H9 (cell line): Measurements from ENCODE around the gene GSX1. TPM values are rescaled to one million over a fixed set of nuclear protein-coding genes. Genes with fewer than 3 reads are reported as not detected.

Experiments used
- DNase-seq: peaks from one replicate; pipeline ENCODE4 v3.0.0-alpha.2; 2017
- H2AFZ ChIP-seq: one replicate; pipeline ENCODE4 v1.6.1; 2013; ENCODE audit warnings: mild to moderate bottlenecking, low read length, control low read depth, moderate library complexity
- H2AK5ac ChIP-seq: 2 replicates; pipeline ENCODE4 v1.6.1; 2013; ENCODE audit warnings: low read length, control low read depth, mixed read lengths; ENCODE audit not compliant: insufficient read length
- H2BK120ac ChIP-seq: one replicate; pipeline ENCODE4 v1.6.1; 2013; ENCODE audit warnings: low read depth, mild to moderate bottlenecking, low read length, control low read depth, inconsistent platforms; ENCODE audit not compliant: poor library complexity, severe bottlenecking
- H2BK12ac ChIP-seq: 2 replicates; pipeline ENCODE4 v1.6.1; 2013; ENCODE audit warnings: low read length, control low read depth, mixed read lengths, low read depth; ENCODE audit not compliant: insufficient read length
- H2BK15ac ChIP-seq: 2 replicates; pipeline ENCODE4 v1.6.1; 2013; ENCODE audit warnings: low read depth, low read length, control low read depth
- H2BK20ac ChIP-seq: one replicate; pipeline ENCODE4 v1.6.1; 2013; ENCODE audit warnings: low read depth, mild to moderate bottlenecking, low read length, control low read depth, inconsistent platforms; ENCODE audit not compliant: poor library complexity, severe bottlenecking
- H2BK5ac ChIP-seq: 2 replicates; pipeline ENCODE4 v1.6.1; 2013; ENCODE audit warnings: low read length, control low read depth, mixed read lengths; ENCODE audit not compliant: insufficient read length
- H3K14ac ChIP-seq: 2 replicates; pipeline ENCODE4 v1.6.1; 2013; ENCODE audit warnings: low read length, control low read depth; ENCODE audit not compliant: insufficient read depth
- H3K18ac ChIP-seq: 2 replicates; pipeline ENCODE4 v1.6.1; 2013; ENCODE audit warnings: low read depth, mild to moderate bottlenecking, mixed read lengths, low read length, control low read depth; ENCODE audit not compliant: insufficient read length
- H3K23ac ChIP-seq: 2 replicates; pipeline ENCODE4 v1.6.1; 2013; ENCODE audit warnings: low read length, control low read depth, mixed read lengths, low read depth; ENCODE audit not compliant: insufficient read length
- H3K23me2 ChIP-seq: 2 replicates; pipeline ENCODE4 v1.6.1; 2013; ENCODE audit warnings: low read depth, mild to moderate bottlenecking, mixed read lengths, low read length, control low read depth; ENCODE audit not compliant: insufficient read length, poor library complexity, severe bottlenecking
- H3K27ac ChIP-seq: 2 replicates; pipeline ENCODE4 v1.5.1; 2013; ENCODE audit warnings: low read length, control low read depth, mixed read lengths, low read depth; ENCODE audit not compliant: insufficient read length
- H3K27me3 ChIP-seq: 2 replicates; pipeline ENCODE4 v1.6.1; 2013; ENCODE audit warnings: low read length, control low read depth, inconsistent platforms; ENCODE audit not compliant: insufficient read depth
- H3K4ac ChIP-seq: 2 replicates; pipeline ENCODE4 v1.6.1; 2013; ENCODE audit warnings: low read depth, mild to moderate bottlenecking, control low read depth, inconsistent platforms, low read length, moderate library complexity
- H3K4me1 ChIP-seq: 2 replicates; pipeline ENCODE4 v1.6.1; 2013; ENCODE audit warnings: low read length, control low read depth, inconsistent platforms; ENCODE audit not compliant: insufficient read depth
- H3K4me2 ChIP-seq: 2 replicates; pipeline ENCODE4 v1.6.1; 2013; ENCODE audit warnings: low read length, control low read depth, mixed read lengths; ENCODE audit not compliant: insufficient read length, insufficient read depth
- H3K56ac ChIP-seq: 2 replicates; pipeline ENCODE4 v1.6.1; 2013; ENCODE audit warnings: low read depth, mild to moderate bottlenecking, mixed read lengths, low read length, control low read depth; ENCODE audit not compliant: insufficient read length
- H3K79me1 ChIP-seq: 2 replicates; pipeline ENCODE4 v1.6.1; 2013; ENCODE audit warnings: low read depth, mild to moderate bottlenecking, moderate library complexity, low read length, control low read depth, inconsistent platforms; ENCODE audit not compliant: insufficient read depth, poor library complexity, severe bottlenecking
- H3K79me2 ChIP-seq: 2 replicates; pipeline ENCODE4 v1.6.1; 2013; ENCODE audit warnings: low read length, control low read depth, inconsistent platforms; ENCODE audit not compliant: insufficient read depth
- H3K9ac ChIP-seq: 2 replicates; pipeline ENCODE4 v1.6.1; 2013; ENCODE audit warnings: low read length, control low read depth, mixed read lengths; ENCODE audit not compliant: insufficient read length; ENCODE audit errors: extremely low read depth
- H3K9me3 ChIP-seq: one replicate; pipeline ENCODE4 v1.6.1; 2013; ENCODE audit warnings: low read depth, low read length, inconsistent platforms; ENCODE audit not compliant: control insufficient read depth
- H3T11ph ChIP-seq: one replicate; pipeline ENCODE4 v1.6.1; 2013; ENCODE audit warnings: mild to moderate bottlenecking, low read length, control low read depth, inconsistent platforms
- H4K20me1 ChIP-seq: one replicate; pipeline ENCODE4 v1.6.1; 2013; ENCODE audit not compliant: control insufficient read depth, insufficient read length, insufficient read depth
- H4K5ac ChIP-seq: 2 replicates; pipeline ENCODE4 v1.6.1; 2013; ENCODE audit warnings: low read depth, mild to moderate bottlenecking, mixed read lengths, low read length, control low read depth; ENCODE audit not compliant: insufficient read length
- H4K8ac ChIP-seq: replicated peaks from 2 replicates; pipeline ENCODE4 v1.6.1; 2013; ENCODE audit warnings: low read length, control low read depth, mixed read lengths, low read depth; ENCODE audit not compliant: insufficient read length
- H4K91ac ChIP-seq: 2 replicates; pipeline ENCODE4 v1.6.1; 2013; ENCODE audit warnings: low read depth, mild to moderate bottlenecking, moderate library complexity, mixed read lengths, low read length, control low read depth; ENCODE audit not compliant: insufficient read length
- H3K27ac Mint-ChIP-seq, 3 experiments: 2 replicates in 2 of 3; 3 replicates in 1 of 3; pipeline ENCODE4 v1.8.0; 2020 to 2021; ENCODE audit warnings: mixed read lengths in 3 of 3, mild to moderate bottlenecking in 1 of 3, moderate library complexity in 1 of 3
- H3K27me3 Mint-ChIP-seq: 2 replicates; pipeline ENCODE4 v1.8.0; 2021; ENCODE audit warnings: low read depth, mild to moderate bottlenecking, moderate library complexity, mixed read lengths
- H3K36me3 Mint-ChIP-seq, 3 experiments: 2 replicates in 2 of 3; 3 replicates in 1 of 3; pipeline ENCODE4 v1.8.0; 2020 to 2021; ENCODE audit warnings: low read depth in 3 of 3, mixed read lengths in 3 of 3; ENCODE audit not compliant: insufficient read depth in 1 of 3
- H3K4me1 Mint-ChIP-seq, 2 experiments: 2 replicates each; pipeline ENCODE4 v1.8.0; 2020; ENCODE audit warnings: mixed read lengths in 2 of 2
- H3K4me3 Mint-ChIP-seq, 2 experiments: 2 replicates in 1 of 2; 3 replicates in 1 of 2; pipeline ENCODE4 v1.8.0; 2020 to 2021; ENCODE audit warnings: mild to moderate bottlenecking in 2 of 2, mixed read lengths in 2 of 2, moderate library complexity in 1 of 2
- H3K9me3 Mint-ChIP-seq, 2 experiments: 2 replicates in 1 of 2; 3 replicates in 1 of 2; pipeline ENCODE4 v1.8.0; 2020; ENCODE audit warnings: mild to moderate bottlenecking in 2 of 2, mixed read lengths in 2 of 2, moderate library complexity in 1 of 2
- CTCF ChIP-seq: fragments of 200-600 bp; sonication (generic); conservative IDR thresholded peaks from 3 replicates; pipeline ENCODE4 v1.8.0; 2021; ENCODE audit warnings: antibody characterized with exemption, mild to moderate bottlenecking
- WGBS: extraction: QIAGEN DNeasy Blood & Tissue Kit; methylation state at CpG from one replicate; pipeline ENCODE4 v1.1.7; 2013; ENCODE audit warnings: missing lambda C conversion rate, low lambda C conversion rate, mixed read lengths; ENCODE audit not compliant: insufficient read length; ENCODE audit errors: extremely low coverage; 5-methylcytosine and 5-hydroxymethylcytosine counted together
- total RNA-seq: library from RNA; stranded (reverse); gene quantifications from 2 replicates; pipeline ENCODE4 v1.2.1, GENCODE V29; 2021

GSX1 gene
- total RNA-seq, 1 experiment from 2014 or later = not detected

GRCh38 chr13:27775943-27776342 is 16.3 kb upstream of the GSX1 start:
- H3K9ac ChIP-seq = no peak overlapping the region
- H3T11ph ChIP-seq = no peak overlapping the region
- H3K36me3 Mint-ChIP-seq = no peaks in the 10 kb centered on the region
- no peak overlapping the region for H2BK120ac ChIP-seq
- H2BK15ac ChIP-seq = no peak overlapping the region
- H3K56ac ChIP-seq = no peak overlapping the region
- no peak for TF ChIP-seq CTCF
- no peak overlapping the region for H4K5ac ChIP-seq
- H3K27ac ChIP-seq = no peak overlapping the region
- no peak overlapping the region for H3K4ac ChIP-seq
- no peak overlapping the region for H2BK12ac ChIP-seq
- H3K4me1 ChIP-seq = no peaks in the 10 kb centered on the region
- no peak overlapping the region for H4K91ac ChIP-seq
- H2BK5ac ChIP-seq = no peak overlapping the region
- peak; percentile 45 for DNase-seq
- peaks cover 94% of the 10 kb centered on the region for H3K27me3 Mint-ChIP-seq
- H3K9me3 Mint-ChIP-seq = no peaks in the 10 kb centered on the region
- H3K14ac ChIP-seq = no peak overlapping the region
- peak overlapping the region in 1 of 2 experiments; percentile 33; a peak in 1 of 5 replicates for H3K4me3 Mint-ChIP-seq
- no peak overlapping the region for H3K27ac Mint-ChIP-seq
- no peak overlapping the region for H2BK20ac ChIP-seq
- H2AFZ ChIP-seq = no peak overlapping the region
- no peaks in the 10 kb centered on the region for H3K23me2 ChIP-seq
- no CpG with 5 or more reads among the region's 13 CpGs for WGBS
- no peaks in the 10 kb centered on the region for H3K79me1 ChIP-seq
- H3K27me3 ChIP-seq = no peaks in the 10 kb centered on the region; the same call in 1 of the 2 replicates
- H4K8ac ChIP-seq = no peak overlapping the region
- no peak overlapping the region for H3K23ac ChIP-seq
- no peak overlapping the region for H3K4me2 ChIP-seq
- H3K9me3 ChIP-seq = no peaks in the 10 kb centered on the region
- H3K79me2 ChIP-seq = no peaks in the 10 kb centered on the region
- H3K4me1 Mint-ChIP-seq = peaks cover 19 to 25% of the 10 kb centered on the region in 2 experiments
- H2AK5ac ChIP-seq = no peak overlapping the region
- H3K18ac ChIP-seq = no peak overlapping the region
- no peaks in the 10 kb centered on the region for H4K20me1 ChIP-seq
